GM21619 (cell line): Measurements from ENCODE around the gene RPL35.

Experiments
- ATAC-seq: cut with Tn5 transposase; IDR thresholded peaks from one replicate; pipeline ENCODE4 v1.9.1; 2021; ENCODE audit not compliant: unreplicated experiment

The RPL35 gene

GRCh38 chr9:124820698-124821623, 40.8 kb downstream of the RPL35 start:
- no peak for ATAC-seq

DNA sequence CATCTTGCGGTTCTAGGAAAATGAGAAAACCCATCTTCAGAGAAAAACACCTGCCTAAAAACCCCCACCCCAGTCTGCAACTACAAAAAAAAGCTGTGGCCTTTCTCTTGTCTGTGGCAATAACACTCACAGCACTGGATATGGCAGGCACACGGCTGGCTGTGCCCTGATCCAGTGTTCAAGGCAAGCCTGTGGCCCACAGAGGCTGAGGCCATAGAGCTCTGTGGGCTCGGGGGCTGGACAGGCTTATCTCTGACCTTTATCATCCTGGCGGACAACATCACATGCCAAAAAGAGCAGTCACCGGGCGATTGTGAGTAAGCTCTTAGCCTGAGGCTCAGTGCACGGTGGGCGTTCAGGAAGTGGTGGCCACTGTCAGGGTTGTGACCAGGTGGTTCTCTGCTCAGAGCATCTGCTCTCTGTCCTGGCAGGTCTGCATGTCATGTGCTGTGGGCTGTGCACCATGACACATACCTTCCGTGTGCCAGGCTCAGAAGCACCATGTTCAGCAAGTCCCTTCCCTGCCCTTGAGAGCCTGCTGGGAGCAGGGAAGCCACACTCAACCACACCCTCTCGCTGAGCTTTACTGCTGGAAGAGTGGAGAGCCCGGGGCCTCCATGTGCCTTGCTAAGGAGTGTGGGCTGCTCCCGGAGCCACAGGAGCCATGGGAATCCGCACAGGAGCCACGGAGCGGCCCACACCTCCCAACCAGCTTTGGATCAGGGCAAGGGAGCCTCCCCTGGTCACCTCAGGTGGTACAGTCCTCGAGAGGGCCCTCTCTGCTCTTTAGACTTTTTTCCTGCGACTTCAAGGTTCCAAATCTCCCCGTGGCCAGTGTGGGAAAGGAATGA, 43.1 kb downstream of the RPL35 start:
- ATAC-seq: no peak

DNA sequence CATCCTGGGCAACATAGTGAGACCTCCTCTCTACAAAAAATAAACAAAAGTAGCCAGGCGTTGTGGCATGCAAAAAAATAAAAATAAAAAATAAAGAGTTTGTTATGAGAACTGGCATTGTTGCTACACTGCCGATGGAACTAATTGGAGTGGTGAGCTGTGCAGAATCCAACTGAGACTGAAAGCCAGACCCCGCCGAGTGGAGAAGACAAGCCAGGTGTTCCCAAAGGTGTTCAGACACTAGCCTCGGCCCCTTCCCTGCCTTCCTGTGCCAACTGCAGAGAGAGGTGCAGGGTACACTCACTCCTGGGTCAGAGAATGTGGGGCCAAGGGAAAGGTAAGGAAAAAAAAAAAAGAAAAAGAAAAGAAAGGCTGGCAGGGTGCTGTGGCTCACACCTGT, 46.2 kb downstream of the RPL35 start:
- no peak for ATAC-seq

DNA sequence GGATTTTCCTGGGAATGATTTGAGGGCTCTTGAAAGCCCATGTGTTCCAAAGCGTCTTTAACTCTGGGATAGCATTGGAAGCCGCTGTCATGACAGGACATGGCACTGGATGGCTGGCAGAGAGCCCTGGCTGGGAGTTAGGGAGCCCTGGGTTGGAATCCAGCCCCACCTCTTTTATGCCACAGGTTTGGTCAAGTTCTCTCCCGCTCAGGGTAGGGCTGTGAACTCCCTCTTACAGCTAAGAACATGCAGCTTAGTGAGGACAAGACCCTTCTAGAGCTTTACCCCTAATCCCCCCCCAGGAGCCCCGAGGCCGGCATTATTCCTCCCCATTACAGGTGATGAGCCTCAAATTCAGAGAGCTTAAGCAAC, 47.6 kb downstream of the RPL35 start:
- no peak for ATAC-seq

DNA sequence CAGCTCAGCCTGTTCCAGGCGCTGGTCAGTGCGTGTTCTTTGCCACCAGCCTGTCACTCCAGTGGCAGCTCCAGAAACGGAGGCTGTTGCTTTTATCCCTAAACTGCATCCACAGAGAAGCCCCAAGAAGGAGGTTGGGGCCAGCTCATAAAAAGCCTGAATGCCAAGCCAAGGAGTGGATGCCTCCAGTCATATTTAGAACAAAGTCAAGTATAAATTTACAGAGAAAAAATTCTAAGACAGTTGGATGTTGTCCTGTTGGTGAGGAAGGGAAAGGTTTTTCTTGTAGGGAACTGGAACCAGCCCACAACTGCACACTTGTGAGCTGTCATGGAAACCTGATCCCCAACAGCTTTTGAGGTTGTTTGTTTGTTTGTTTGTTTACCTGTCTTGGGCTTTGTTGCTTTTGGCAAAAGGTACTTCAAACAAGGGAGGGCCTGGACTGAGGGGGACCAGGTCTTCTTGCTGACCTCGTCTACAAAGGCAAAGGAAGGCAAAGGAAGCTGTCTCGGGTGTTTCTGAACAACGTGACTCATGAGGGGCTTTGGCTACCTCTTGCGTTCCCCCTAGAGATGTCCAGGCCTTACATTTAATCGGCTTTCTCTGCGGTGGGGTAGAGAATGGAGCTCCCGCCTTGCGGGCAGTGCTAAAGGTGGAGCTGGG, 48.1 kb downstream of the RPL35 start:
- no peak for ATAC-seq

GRCh38 chr9:124813041-124813440, 48.7 kb downstream of the RPL35 start:
- ATAC-seq: no peak

DNA sequence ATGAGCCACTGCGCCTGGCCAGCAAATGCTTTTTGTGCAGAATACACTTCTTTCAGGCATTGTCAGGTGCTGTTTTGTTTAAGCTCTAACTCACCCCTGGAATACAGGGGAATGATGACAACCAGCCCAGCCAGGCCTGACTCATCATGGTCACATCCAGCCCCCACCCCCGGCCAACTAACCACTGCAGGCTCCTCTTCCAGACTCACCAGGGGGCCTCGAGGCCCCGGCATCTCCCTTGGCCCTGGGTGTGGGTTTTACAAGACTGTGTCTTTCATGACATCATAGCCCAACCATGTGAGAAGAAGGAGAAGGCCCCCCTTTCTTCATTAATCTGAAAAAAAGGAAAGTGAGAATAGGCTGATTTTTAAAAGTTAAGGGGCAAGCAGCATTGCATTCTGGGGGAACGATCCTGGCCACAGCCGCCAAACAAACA, 49.3 kb downstream of the RPL35 start:
- ATAC-seq: no peak

DNA sequence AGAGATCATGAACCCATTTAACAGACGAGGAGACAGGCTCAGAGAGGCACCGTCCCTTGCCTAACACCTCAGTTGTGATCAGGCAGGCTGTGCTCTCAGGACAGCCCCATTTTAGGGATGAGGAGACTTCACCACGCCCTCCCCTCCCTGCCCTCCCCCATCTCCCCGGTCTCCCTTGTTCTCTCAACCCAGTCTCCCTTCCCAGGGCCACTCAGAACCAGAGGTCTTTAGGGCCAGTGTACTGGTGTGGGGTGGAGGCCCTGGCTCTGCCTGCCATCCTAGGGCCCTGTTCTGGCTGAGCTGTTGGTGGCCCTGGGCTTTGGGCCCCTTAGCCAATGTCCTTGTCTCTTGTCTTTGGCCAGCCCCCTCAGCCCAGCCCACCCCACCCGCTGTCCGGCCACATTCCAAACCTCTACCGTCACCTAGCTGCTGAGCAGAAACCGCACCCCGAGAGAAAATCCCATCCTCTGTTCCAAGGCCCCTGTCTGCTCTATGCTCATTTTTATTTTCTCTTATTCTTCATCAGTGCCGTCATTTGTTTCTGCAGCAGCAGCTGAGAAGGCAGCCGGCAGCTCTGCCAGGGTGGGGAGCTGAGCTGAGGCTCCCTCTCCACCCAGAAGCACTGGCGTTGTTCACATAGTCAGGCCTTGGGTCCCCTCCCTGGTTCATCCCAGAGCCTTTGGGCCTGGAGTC, 50.9 kb downstream of the RPL35 start:
- ATAC-seq: no peak

DNA sequence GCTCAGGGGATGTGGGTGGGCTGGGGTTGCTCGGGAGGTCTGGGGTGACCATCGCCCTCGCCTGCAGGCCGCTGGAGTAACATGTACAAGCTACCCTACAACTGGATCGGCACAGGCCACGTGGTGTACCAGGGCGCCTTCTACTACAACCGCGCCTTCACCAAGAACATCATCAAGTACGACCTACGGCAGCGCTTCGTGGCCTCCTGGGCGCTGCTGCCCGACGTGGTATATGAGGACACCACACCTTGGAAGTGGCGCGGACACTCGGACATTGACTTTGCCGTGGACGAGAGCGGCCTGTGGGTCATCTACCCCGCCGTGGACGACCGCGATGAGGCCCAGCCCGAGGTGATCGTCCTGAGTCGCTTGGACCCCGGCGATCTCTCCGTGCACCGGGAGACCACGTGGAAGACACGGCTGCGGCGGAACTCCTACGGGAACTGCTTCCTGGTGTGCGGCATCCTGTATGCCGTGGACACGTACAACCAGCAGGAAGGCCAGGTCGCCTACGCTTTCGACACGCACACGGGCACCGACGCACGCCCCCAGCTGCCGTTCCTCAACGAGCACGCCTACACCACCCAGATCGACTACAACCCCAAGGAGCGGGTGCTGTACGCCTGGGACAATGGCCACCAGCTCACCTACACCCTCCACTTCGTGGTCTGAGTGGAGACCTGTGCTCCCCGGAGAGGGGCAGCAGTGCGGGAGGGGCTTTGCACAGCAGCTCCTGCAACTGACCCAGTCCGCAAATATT, 51.8 kb downstream of the RPL35 start:
- ATAC-seq: no peak

DNA sequence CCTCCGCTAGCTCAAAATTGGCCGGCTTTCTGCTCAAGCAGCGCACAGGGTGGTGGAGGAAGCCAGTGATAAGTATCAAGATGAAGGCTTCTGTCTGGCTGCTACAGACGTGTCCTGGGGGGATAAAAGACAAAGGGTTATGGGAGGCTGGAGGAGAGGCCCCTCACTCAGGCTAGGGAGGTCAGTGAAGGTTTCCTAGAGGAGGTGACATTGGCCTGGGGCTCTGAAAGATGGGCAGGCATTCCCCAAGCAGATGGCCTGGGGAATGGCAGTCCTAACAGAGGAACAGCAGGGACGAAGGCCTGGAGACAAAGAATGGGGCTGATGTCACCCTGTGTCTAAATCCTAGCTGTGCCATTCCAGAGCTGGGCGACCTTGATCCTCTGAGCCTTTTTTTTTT, 52.5 kb downstream of the RPL35 start:
- ATAC-seq: no peak

GRCh38 chr9:124808246-124808956, 53.4 kb downstream of the RPL35 start:
- ATAC-seq: no peak
